PC-3 (cell line): ENCODE data around the gene ZBTB46. TPM values are rescaled to one million over a fixed set of nuclear protein-coding genes. Genes with fewer than 3 reads are reported as not detected.

ENCODE experiments used
- ATAC-seq: fragments of 200-7000 bp; cut with Tn5 transposase; 2 replicates; pipeline ENCODE4 v1.9.1; 2020; ENCODE audit warnings: mild to moderate bottlenecking, moderate library complexity
- BruUV-seq: library from RNA; stranded (reverse); fragments of 400-500 nt; replicated peaks from 2 replicates; lab custom pipeline; 2021; lab: Mats Ljungman, UMichigan
- CTCF ChIA-PET: fragments of 300-600 bp; sonication (Branson Sonifier 250); formaldehyde crosslinking; loops from one replicate; lab custom pipeline; 2022; ENCODE audit warnings: antibody characterized with exemption; lab: Charles Lee
- POLR2A ChIA-PET: fragments of 300-600 bp; sonication (Branson Sonifier 250); formaldehyde crosslinking; loops from one replicate; lab custom pipeline; 2022; ENCODE audit warnings: antibody characterized with exemption; ENCODE audit not compliant: unreplicated experiment; lab: Charles Lee
- DNase-seq: peaks from one replicate; pipeline ENCODE4 v3.0.0-alpha.2; 2015
- H2AFZ ChIP-seq: fragments of 300-600 bp; sonication (generic); 2 replicates; pipeline ENCODE4 v1.6.0; 2016; ENCODE audit warnings: antibody characterized with exemption, low read length
- H3F3A ChIP-seq: fragments of 300-600 bp; sonication (generic); one replicate; pipeline ENCODE4 v1.6.0; 2017; ENCODE audit warnings: antibody characterized with exemption, low read length, control low read depth, mild to moderate bottlenecking; ENCODE audit not compliant: unreplicated experiment
- H3K27ac ChIP-seq: fragments of 300-600 bp; sonication (generic); 2 replicates; pipeline ENCODE4 v1.5.1; 2016; ENCODE audit warnings: mild to moderate bottlenecking, low read length
- H3K27me3 ChIP-seq: fragments of 300-600 bp; sonication (generic); 2 replicates; pipeline ENCODE4 v1.6.1; 2016; ENCODE audit warnings: low read length, mixed read lengths
- H3K36me3 ChIP-seq: fragments of 300-600 bp; sonication (generic); 2 replicates; pipeline ENCODE4 v1.6.1; 2016; ENCODE audit warnings: low read depth, mixed run types, low read length, mixed read lengths
- H3K4me1 ChIP-seq: fragments of 300-600 bp; sonication (generic); 2 replicates; pipeline ENCODE4 v1.5.1; 2016; ENCODE audit warnings: low read length; ENCODE audit not compliant: insufficient read depth
- H3K4me2 ChIP-seq: fragments of 300-600 bp; sonication (generic); 2 replicates; pipeline ENCODE4 v1.6.0; 2016; ENCODE audit warnings: low read length
- H3K4me3 ChIP-seq: fragments of 300-600 bp; sonication (generic); 2 replicates; pipeline ENCODE4 v1.5.1; 2016; ENCODE audit warnings: mild to moderate bottlenecking, low read length, mixed read lengths
- H3K79me2 ChIP-seq: fragments of 300-600 bp; sonication (generic); 2 replicates; pipeline ENCODE4 v1.6.1; 2017; ENCODE audit warnings: low read length, mixed read lengths
- H3K9ac ChIP-seq: fragments of 300-600 bp; sonication (generic); 2 replicates; pipeline ENCODE4 v1.6.0; 2016; ENCODE audit warnings: mild to moderate bottlenecking, low read length
- H3K9me2 ChIP-seq: fragments of 300-600 bp; sonication (generic); replicated peaks from 2 replicates; pipeline ENCODE4 v1.6.1; 2016; ENCODE audit warnings: mixed run types, low read length, mixed read lengths
- H3K9me3 ChIP-seq: fragments of 300-600 bp; sonication (generic); 2 replicates; pipeline ENCODE4 v1.6.1; 2016; ENCODE audit warnings: low read length, mixed read lengths
- H4K20me1 ChIP-seq: fragments of 300-600 bp; sonication (generic); 2 replicates; pipeline ENCODE4 v1.6.1; 2016; ENCODE audit warnings: low read length, mixed read lengths
- CTCF ChIP-seq: fragments of 300-600 bp; sonication (generic); conservative IDR thresholded peaks from 2 replicates; pipeline ENCODE4 v1.5.1; 2017; ENCODE audit warnings: antibody characterized with exemption, low read depth, mild to moderate bottlenecking, low read length
- EZH2 ChIP-seq: fragments of 300-600 bp; sonication (generic); IDR thresholded peaks from one replicate; pipeline ENCODE4 v1.6.1; 2017; ENCODE audit warnings: antibody characterized with exemption, mild to moderate bottlenecking, low read length; ENCODE audit not compliant: unreplicated experiment
- EZH2phosphoT487 ChIP-seq: fragments of 300-600 bp; sonication (generic); IDR thresholded peaks from 2 replicates; pipeline ENCODE4 v1.6.1; 2018; ENCODE audit warnings: mild to moderate bottlenecking, antibody characterized with exemption, low read length, borderline replicate concordance
- intact Hi-C: fragments of 100-400 bp; cut with micrococcal nuclease; formaldehyde crosslinking; loops from 2 replicates; pipeline ENCODE4 v1.9.0; 2023
- total RNA-seq: library from RNA; depleted of rRNA; stranded (reverse); fragments of >200 nt; gene quantifications from 2 replicates; pipeline ENCODE4 v1.2.3, GENCODE V29; 2014

ZBTB46 gene
- total RNA-seq, 1 experiment from 2014 or later: 7.3 TPM

GRCh38 chr20:63699466-63700198, 131.4 kb downstream of the ZBTB46 start:
- Histone ChIP-seq H3K9me2 (no peaks in the 10 kb centered on the region), H3K4me1 (peaks cover 39% of the 10 kb centered on the region), H3K4me2 (peak overlapping the region; percentile 89), H3K4me3 (no peak overlapping the region), H2AFZ (0 out of 2 replicates have a peak overlapping the region, but pooled peaks have one; percentile 48), H3K36me3 (peaks cover 10% of the 10 kb centered on the region; the same call in 1 of the 2 replicates), H3K27ac (peak overlapping the region; percentile 95), H3F3A (no peaks in the 10 kb centered on the region), H3K27me3 (no peaks in the 10 kb centered on the region), H3K9ac (peak overlapping the region; percentile 79), H3K9me3 (no peaks in the 10 kb centered on the region), H3K79me2 (0 out of 2 replicates have a peak, but pooled peaks cover 8% of the 10 kb centered on the region), H4K20me1 (no peaks in the 10 kb centered on the region)
- no peak for DNase-seq
- POLR2A ChIA-PET: interaction anchor here (0.6 to 1.1 kb wide), 2 partner anchors 17 to 176 kb away, joined by 3 read pairs; no protein-coding TSS in a partner anchor
- TSS peak; percentile 14 for BruUV-seq
- no peak for TF ChIP-seq CTCF
- intact Hi-C loops: no loop called here
- ATAC-seq: peak; percentile 12; the same call in 1 of the 2 replicates
- CTCF ChIA-PET: no interaction called here

GRCh38 chr20:63698739-63699465, 132.2 kb downstream of the ZBTB46 start:
- intact Hi-C loops: no loop called here
- 0 out of 2 replicates have a peak, but pooled peaks cover 7% of the 10 kb centered on the region for H3K79me2 ChIP-seq
- TF ChIP-seq EZH2phosphoT487: no peak
- TF ChIP-seq EZH2: no peak
- TF ChIP-seq CTCF: no peak
- H3K36me3 ChIP-seq: 0 out of 2 replicates have a peak, but pooled peaks cover 4% of the 10 kb centered on the region
- CTCF ChIA-PET: interaction anchor here (0.6 kb wide), 1 partner anchor 340 kb away, joined by 3 read pairs; no protein-coding TSS in a partner anchor
- DNase-seq (peak; percentile 90), ATAC-seq (peak; percentile 47)
- H3K4me1 ChIP-seq: peaks cover 39% of the 10 kb centered on the region
- BruUV-seq: no TSS peak
- no peaks in the 10 kb centered on the region for H3F3A ChIP-seq
- peak overlapping the region; percentile 63; the same call in 1 of the 2 replicates for H3K4me3 ChIP-seq
- no peaks in the 10 kb centered on the region for H3K9me2 ChIP-seq
- H3K4me2 ChIP-seq: peak overlapping the region; percentile 89
- H3K9ac ChIP-seq: peak overlapping the region; percentile 79
- POLR2A ChIA-PET: interaction anchor here (0.6 to 1.2 kb wide), 6 partner anchors 10 to 175 kb away, joined by 3 to 7 read pairs (median 3); no protein-coding TSS in a partner anchor
- H3K27me3 ChIP-seq: no peaks in the 10 kb centered on the region
- H3K9me3 ChIP-seq: no peaks in the 10 kb centered on the region
- H2AFZ ChIP-seq: peak overlapping the region; percentile 48; the same call in 1 of the 2 replicates
- H4K20me1 ChIP-seq: no peaks in the 10 kb centered on the region
- H3K27ac ChIP-seq: peak overlapping the region; percentile 95
